GM18873 (cell line): ENCODE results near the gene SLC52A3.
"Not testable (repeated sequence)": the region's sequence is repeated elsewhere in the genome, so short reads cannot be mapped to it uniquely, and the experiment has no call there.

Experiments
- ATAC-seq: cut with Tn5 transposase; IDR thresholded peaks from one replicate; pipeline ENCODE4 v1.9.1; 2021; ENCODE audit warnings: mild to moderate bottlenecking, moderate library complexity, moderate number of reproducible peaks; ENCODE audit not compliant: unreplicated experiment, low FRiP score

SLC52A3 gene

GRCh38 chr20:731891-732560 is 36.3 kb downstream of the SLC52A3 start:
- ATAC-seq = no peak

- ATAC-seq = no peak
Observed at GRCh38 chr20:730005-730404, 38.3 kb downstream of the SLC52A3 start.

GRCh38 chr20:728256-728944 is 39.9 kb downstream of the SLC52A3 start:
- no peak for ATAC-seq

GRCh38 chr20:726160-726559 is 42.1 kb downstream of the SLC52A3 start:
- ATAC-seq = no peak

GRCh38 chr20:725491-725890 is 42.8 kb downstream of the SLC52A3 start:
- no peak for ATAC-seq

GRCh38 chr20:724797-725196 is 43.5 kb downstream of the SLC52A3 start:
- not testable (repeated sequence) for ATAC-seq

- no peak for ATAC-seq
Observed at GRCh38 chr20:723756-724155, 44.5 kb downstream of the SLC52A3 start.

GRCh38 chr20:722822-723644 is 45.3 kb downstream of the SLC52A3 start:
- no peak for ATAC-seq

- no peak for ATAC-seq
Observed at GRCh38 chr20:721876-722275, 46.4 kb downstream of the SLC52A3 start.

- no peak for ATAC-seq
Observed at GRCh38 chr20:719816-720215, 48.5 kb downstream of the SLC52A3 start.

- ATAC-seq = no peak
Observed at GRCh38 chr20:719068-719467, 49.2 kb downstream of the SLC52A3 start.

- no peak for ATAC-seq
Observed at GRCh38 chr20:717832-718231, 50.5 kb downstream of the SLC52A3 start.

- ATAC-seq = no peak
Observed at GRCh38 chr20:717271-717670, 51.0 kb downstream of the SLC52A3 start.

GRCh38 chr20:714453-714852 is 53.8 kb downstream of the SLC52A3 start:
- ATAC-seq = no peak

- no peak for ATAC-seq
Observed at GRCh38 chr20:711576-711975, 56.7 kb downstream of the SLC52A3 start.

- ATAC-seq = no peak
Observed at GRCh38 chr20:710780-711450, 57.4 kb downstream of the SLC52A3 start.
